DOHH2 (cell line): ENCODE results near the gene POLRMT.

Experiments used
- CTCF ChIP-seq: fragments of 200-600 bp; sonication (generic); IDR thresholded peaks from one replicate; pipeline ENCODE4 v1.5.1; 2014; ENCODE audit warnings: antibody characterized with exemption, mild to moderate bottlenecking, low read depth, low read length; ENCODE audit not compliant: poor library complexity, severe bottlenecking
- EZH2phosphoT487 ChIP-seq: fragments of 200-600 bp; sonication (generic); IDR thresholded peaks from 2 replicates; pipeline ENCODE4 v1.6.1; 2017; ENCODE audit warnings: borderline replicate concordance, mild to moderate bottlenecking, antibody characterized with exemption, low read length, moderate library complexity, mixed read lengths

- TF ChIP-seq CTCF (no peak), EZH2phosphoT487 (no peak)
These were observed 60.4 kb downstream of the POLRMT start for GRCh38 chr19:572743-573518.
